ENCODE results near the gene TBC1D22A. TPM values are rescaled to one million over a fixed set of nuclear protein-coding genes. Genes with fewer than 3 reads are reported as not detected.

The TBC1D22A gene
- total and polyA plus RNA-seq, 2 donors (not counting 3 experiments of a cell fraction or from before 2014, with no cell fraction given) = 26.1 to 32.4 TPM

DNA sequence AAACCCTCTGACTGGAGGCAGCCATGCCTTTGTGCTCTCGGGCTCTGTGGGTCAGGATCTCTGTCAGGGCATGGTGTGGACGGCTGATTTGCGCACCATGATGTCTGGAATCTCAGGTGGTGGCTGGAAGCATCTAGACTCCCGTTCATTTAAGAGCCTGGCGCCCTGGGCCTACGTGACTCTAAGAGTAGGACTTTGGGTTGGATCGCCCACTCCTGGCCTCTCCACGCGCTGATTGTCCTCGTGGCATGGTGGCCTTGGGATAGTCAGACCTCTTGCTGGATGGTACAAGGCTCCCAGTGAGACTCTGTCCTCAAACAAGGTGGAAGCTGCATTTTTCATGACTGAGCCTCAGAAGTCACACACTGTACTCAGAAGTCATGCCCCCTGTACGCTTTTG is 224.3 kb downstream of the TBC1D22A start:
- H2AFZ ChIP-seq (ENCODE audit: low read depth, low read length) = no peak overlapping the region
- no peak for FAIRE-seq
- H3K4me2 ChIP-seq (ENCODE audit: insufficient read depth, low read length) = no peak overlapping the region
- peaks cover 0 to 4% of the 10 kb centered on the region in 2 experiments for H3K36me3 ChIP-seq (ENCODE audit: control insufficient read depth in 2 of 2, extremely low read depth in 1 of 2, insufficient read depth in 2 of 2, low read length in 2 of 2)
- H3K9me3 ChIP-seq (replicated peaks; ENCODE audit: control insufficient read depth, insufficient read depth, low read length) = no peaks in the 10 kb centered on the region
- no peak overlapping the region for H3K27ac ChIP-seq (ENCODE audit: insufficient read depth, low read depth, low read length)
- H3K4me1 ChIP-seq (ENCODE audit: control insufficient read depth, extremely low read depth, insufficient read depth, low read length) = peaks cover 15% of the 10 kb centered on the region
- ChIA-PET POLR2A (no interaction called here), CTCF (interaction anchor here (0.7 kb wide), 1 partner anchor 16 kb away, joined by 3 read pairs; no protein-coding TSS in a partner anchor)
- H3K79me2 ChIP-seq (ENCODE audit: control insufficient read depth, insufficient read depth, low read length) = no peaks in the 10 kb centered on the region
- no peaks in the 10 kb centered on the region for H3K27me3 ChIP-seq (ENCODE audit: control insufficient read depth in 2 of 2, insufficient read depth in 2 of 2, low read length in 2 of 2)
- no peak for DNase-seq (ENCODE audit: low read depth, low spot score)
- dilution Hi-C loops (cut with MboI; ENCODE audit: extremely low pct_ligation_motif_present, low sequenced_read_pairs) = no loop called here
- no peak for TF ChIP-seq JUN (IDR thresholded peaks at IDR 0.05; ENCODE audit: borderline replicate concordance, insufficient read depth, insufficient read length, low read depth)
- TF ChIP-seq GATA2 (IDR thresholded peaks at IDR 0.05; ENCODE audit: insufficient read depth, insufficient read length, low read depth, low read length) = no peak
- no peak for TF ChIP-seq EZH2 (IDR thresholded peaks at IDR 0.05; ENCODE audit: borderline replicate concordance, low read depth, low read length, severe bottlenecking)
- no peak for TF ChIP-seq FOS (IDR thresholded peaks at IDR 0.05; ENCODE audit: borderline replicate concordance, insufficient read depth, low read length)
- TF ChIP-seq MYC (IDR thresholded peaks at IDR 0.05; ENCODE audit: low read depth, low read length) = no peak
- TF ChIP-seq, protein P1, sequence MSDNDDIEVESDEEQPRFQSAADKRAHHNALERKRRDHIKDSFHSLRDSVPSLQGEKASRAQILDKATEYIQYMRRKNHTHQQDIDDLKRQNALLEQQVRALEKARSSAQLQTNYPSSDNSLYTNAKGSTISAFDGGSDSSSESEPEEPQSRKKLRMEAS (IDR thresholded peaks at IDR 0.05; ENCODE audit: insufficient read depth, insufficient read length) = no peak
- no peak overlapping the region for H3K9ac ChIP-seq (replicated peaks; ENCODE audit: extremely low read depth, insufficient read depth, low read length)
- intact Hi-C loops (cut with micrococcal nuclease) = no loop called here
- no peak overlapping the region for H3K4me3 ChIP-seq (replicated peaks in 1 of 3; ENCODE audit: insufficient read depth in 1 of 3, low read depth in 1 of 3, low read length in 3 of 3)
- no peaks in the 10 kb centered on the region for H3K9me1 ChIP-seq (replicated peaks; ENCODE audit: control insufficient read depth, extremely low read depth, insufficient read depth, low read length)
- BruUV-seq (replicated peaks) = no TSS peak
- H4K20me1 ChIP-seq (replicated peaks; ENCODE audit: control insufficient read depth, extremely low read depth, insufficient read depth, low read length) = no peaks in the 10 kb centered on the region

DNA sequence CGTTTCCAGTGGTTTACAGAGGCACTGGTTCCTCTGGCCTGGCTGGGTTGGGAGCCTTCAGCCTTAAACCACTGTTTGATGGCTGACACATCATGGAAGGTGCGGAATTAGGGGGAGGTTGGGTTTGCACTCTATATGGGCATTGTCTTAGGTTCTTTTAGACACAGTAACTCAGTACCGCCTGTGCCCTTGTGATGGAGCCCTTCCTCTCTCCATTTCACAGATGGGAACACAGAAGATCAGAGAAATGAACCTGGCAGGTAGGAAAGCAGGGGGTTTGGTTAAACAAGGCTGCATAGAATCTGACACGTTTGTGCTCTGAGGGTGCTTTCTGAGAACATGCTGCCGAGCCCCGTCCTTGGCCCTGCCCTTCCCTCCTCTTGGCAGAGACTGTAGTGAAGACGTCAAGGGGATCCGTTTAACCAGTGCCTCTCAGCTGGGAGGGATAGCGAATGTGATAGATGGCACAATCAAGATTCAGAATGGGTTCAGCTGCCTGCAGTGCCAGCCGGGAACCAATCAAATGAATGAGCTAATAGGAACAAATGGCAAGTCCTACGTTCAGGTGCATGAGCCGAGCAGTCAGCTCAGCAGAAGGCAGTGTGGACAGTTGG is 228.6 kb downstream of the TBC1D22A start:
- DNase-seq (ENCODE audit: low read depth, low spot score) (no peak), FAIRE-seq (no peak)
- Histone ChIP-seq H3K27ac (ENCODE audit: insufficient read depth, low read depth, low read length) (no peak overlapping the region), H3K4me1 (ENCODE audit: control insufficient read depth, extremely low read depth, insufficient read depth, low read length) (no peaks in the 10 kb centered on the region), H2AFZ (ENCODE audit: low read depth, low read length) (no peak overlapping the region), H3K27me3 (ENCODE audit: control insufficient read depth in 2 of 2, insufficient read depth in 2 of 2, low read length in 2 of 2) (no peaks in the 10 kb centered on the region), H3K36me3 (ENCODE audit: control insufficient read depth in 2 of 2, extremely low read depth in 1 of 2, insufficient read depth in 2 of 2, low read length in 2 of 2) (peaks cover 0 to 4% of the 10 kb centered on the region in 2 experiments), H3K4me2 (ENCODE audit: insufficient read depth, low read length) (no peak overlapping the region), H3K9me1 (replicated peaks; ENCODE audit: control insufficient read depth, extremely low read depth, insufficient read depth, low read length) (no peaks in the 10 kb centered on the region), H3K9me3 (replicated peaks; ENCODE audit: control insufficient read depth, insufficient read depth, low read length) (no peaks in the 10 kb centered on the region), H3K9ac (replicated peaks; ENCODE audit: extremely low read depth, insufficient read depth, low read length) (no peak overlapping the region), H3K4me3 (replicated peaks in 1 of 3; ENCODE audit: insufficient read depth in 1 of 3, low read depth in 1 of 3, low read length in 3 of 3) (no peak overlapping the region), H3K79me2 (ENCODE audit: control insufficient read depth, insufficient read depth, low read length) (no peaks in the 10 kb centered on the region), H4K20me1 (replicated peaks; ENCODE audit: control insufficient read depth, extremely low read depth, insufficient read depth, low read length) (no peaks in the 10 kb centered on the region)
- no TSS peak for BruUV-seq (replicated peaks)
- intact Hi-C loops (cut with micrococcal nuclease) (no loop called here), dilution Hi-C loops (cut with MboI; ENCODE audit: extremely low pct_ligation_motif_present, low sequenced_read_pairs) (no loop called here)
- ChIA-PET CTCF (no interaction called here), POLR2A (no interaction called here)
- TF ChIP-seq POLR2A (IDR thresholded peaks at IDR 0.05; ENCODE audit: low read depth, low read length) (no peak), JUN (IDR thresholded peaks at IDR 0.05; ENCODE audit: borderline replicate concordance, insufficient read depth, insufficient read length, low read depth) (no peak), EZH2 (IDR thresholded peaks at IDR 0.05; ENCODE audit: borderline replicate concordance, low read depth, low read length, severe bottlenecking) (no peak)
